LNCAP (cell line): Measurements from ENCODE around the gene MLXIPL.

Source experiments
- TF ChIP-seq, protein P1 (sequence below): fragments of 450-650 bp; IDR thresholded peaks from 2 replicates; pipeline ENCODE4 v1.5.1; 2017; ENCODE audit warnings: mild to moderate bottlenecking

MLXIPL gene

DNA sequence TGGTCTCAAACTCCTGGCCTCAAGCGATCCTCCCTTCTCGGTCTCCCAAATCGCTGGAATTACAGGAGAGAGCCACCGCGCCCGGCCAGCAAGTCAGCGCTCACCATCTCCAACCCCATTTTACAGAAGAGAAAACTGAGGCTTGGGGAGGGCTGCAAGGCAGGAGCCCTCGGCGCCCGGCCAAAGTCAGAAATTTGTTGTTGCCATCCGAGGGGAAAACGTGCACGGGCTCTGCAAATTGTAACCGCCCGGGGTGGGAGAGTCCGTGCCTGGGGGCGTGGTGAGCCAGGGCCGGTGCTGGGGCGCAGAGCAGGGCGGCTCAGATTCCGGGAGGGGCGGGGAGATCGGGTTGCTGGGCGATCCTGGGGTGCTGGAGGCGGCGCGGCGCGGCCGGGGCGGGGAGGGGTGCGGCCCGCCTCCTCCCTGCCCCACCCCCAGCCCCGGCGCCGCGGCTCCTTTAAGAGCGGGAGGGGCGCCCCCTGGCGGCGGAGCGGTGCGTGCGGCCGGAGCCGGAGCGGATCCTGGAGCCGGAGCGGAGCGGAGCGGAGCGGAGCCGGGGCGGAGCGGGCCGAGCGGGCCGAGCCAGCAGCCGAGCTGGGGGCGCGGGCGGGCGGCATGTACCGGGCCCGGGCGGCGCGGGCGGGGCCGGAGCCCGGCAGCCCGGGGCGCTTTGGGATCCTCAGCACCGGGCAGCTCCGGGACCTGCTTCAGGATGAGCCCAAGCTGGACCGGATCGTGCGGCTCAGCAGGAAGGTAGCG, 43.2 kb upstream of the MLXIPL start, which contains the start of gene VPS37D:
Gene VPS37D (plus strand): TSS at position 488 of the 759 bp plus-strand sequence. CDS start 128 bp downstream, at position 616.
- TF ChIP-seq, protein P1, sequence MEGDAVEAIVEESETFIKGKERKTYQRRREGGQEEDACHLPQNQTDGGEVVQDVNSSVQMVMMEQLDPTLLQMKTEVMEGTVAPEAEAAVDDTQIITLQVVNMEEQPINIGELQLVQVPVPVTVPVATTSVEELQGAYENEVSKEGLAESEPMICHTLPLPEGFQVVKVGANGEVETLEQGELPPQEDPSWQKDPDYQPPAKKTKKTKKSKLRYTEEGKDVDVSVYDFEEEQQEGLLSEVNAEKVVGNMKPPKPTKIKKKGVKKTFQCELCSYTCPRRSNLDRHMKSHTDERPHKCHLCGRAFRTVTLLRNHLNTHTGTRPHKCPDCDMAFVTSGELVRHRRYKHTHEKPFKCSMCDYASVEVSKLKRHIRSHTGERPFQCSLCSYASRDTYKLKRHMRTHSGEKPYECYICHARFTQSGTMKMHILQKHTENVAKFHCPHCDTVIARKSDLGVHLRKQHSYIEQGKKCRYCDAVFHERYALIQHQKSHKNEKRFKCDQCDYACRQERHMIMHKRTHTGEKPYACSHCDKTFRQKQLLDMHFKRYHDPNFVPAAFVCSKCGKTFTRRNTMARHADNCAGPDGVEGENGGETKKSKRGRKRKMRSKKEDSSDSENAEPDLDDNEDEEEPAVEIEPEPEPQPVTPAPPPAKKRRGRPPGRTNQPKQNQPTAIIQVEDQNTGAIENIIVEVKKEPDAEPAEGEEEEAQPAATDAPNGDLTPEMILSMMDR, result peak; percentile 90

DNA sequence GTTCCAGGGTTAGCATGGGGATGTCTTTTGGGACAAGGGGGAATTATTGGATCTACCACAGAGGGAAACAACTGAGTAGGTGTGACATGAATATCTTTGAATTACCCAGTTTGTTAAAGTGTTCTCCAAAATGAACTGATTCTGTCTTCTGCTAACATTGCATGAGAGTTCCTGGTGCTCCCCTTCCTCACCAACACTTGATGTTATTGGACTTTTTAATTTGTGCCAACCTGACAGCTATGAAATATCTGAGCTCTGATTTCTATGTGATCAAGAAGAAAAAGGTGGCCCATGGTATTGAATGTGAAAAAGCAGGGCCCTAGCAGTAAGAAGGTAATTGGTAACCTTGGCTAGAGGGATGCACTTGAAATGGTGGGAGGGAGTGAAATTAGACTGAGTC, 38.7 kb upstream of the MLXIPL start:
- TF ChIP-seq, protein P1, result no peak

DNA sequence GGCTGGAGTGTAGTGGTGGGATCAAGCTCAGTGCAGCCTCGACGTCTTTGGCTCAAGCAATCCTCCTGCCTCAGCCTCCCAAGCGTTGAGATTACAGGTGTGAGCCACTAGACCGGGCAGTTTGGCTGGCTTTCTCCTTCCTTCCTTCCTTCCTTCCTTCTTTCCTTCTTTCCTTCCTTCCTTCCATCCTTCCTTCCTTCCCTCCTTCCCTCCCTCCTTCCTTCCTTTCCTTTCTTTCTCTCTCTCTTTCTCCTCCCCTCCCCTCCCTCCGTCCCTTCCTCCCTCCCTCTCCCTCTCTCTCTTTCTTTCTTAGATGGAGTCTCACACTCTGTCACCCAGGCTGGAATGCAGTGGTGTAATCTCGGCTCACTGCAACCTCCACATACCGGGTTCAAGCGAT, 35.7 kb upstream of the MLXIPL start:
- TF ChIP-seq, protein P1, result no peak

DNA sequence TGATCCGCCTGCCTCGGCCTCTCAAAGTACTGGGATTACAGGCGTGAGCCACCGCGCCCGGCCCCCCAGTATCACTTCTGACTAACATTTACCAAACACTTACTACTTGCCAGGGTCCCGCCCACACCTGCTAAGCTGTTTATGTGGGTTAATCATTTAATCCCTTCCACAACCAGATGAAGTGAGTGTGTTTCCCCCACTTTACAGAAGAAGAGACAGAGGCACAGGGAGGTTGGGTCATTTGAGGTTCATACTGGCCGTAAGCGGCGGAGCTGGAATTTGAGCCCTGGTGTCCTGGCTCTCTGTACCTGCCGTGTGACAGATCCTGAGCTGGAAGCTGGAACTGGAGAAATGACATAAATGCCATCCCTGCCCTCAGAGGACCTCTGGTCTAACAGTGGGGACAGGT, 28.2 kb upstream of the MLXIPL start:
- TF ChIP-seq, protein P1, result no peak

DNA sequence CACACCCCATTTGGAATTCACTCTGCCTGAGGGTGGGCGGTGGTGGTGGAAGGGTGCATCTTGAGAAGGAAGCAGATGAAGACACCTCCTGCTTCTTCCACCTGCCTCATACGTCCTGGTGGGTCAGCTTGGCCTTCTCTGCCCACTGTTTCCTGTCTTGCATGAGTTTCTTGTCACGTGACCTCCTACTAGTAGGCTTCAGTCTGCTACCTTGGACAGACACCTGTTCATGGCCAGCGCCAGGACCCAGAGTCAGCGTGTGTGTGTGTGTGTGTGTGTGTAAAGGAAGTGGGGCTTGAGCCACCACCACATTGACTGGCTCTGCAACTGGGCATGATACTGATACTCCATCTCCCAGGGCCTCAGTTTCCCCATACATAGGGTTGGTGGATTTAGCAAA, 26.2 kb upstream of the MLXIPL start:
- TF ChIP-seq, protein P1, result no peak

DNA sequence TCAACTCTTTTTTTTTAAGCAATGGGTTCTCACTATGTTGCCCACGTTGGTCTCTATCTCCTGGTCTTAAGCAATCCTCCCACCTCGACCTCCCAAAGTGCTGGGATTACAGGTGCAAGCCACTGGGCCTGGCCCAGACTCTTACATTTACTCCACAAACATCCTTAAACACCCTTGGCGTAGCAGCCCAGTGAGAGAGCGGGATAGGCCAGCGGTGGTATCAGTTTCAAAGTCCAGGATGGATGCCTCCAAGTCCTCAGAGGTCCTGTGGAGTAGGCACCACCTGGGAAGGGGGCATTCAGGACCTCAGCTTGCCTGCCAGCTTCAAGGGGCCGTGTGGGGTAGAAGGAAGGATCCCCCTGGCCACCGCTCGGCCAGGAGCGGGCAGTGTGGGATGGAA, 25.3 kb upstream of the MLXIPL start:
- TF ChIP-seq, protein P1, result no peak

DNA sequence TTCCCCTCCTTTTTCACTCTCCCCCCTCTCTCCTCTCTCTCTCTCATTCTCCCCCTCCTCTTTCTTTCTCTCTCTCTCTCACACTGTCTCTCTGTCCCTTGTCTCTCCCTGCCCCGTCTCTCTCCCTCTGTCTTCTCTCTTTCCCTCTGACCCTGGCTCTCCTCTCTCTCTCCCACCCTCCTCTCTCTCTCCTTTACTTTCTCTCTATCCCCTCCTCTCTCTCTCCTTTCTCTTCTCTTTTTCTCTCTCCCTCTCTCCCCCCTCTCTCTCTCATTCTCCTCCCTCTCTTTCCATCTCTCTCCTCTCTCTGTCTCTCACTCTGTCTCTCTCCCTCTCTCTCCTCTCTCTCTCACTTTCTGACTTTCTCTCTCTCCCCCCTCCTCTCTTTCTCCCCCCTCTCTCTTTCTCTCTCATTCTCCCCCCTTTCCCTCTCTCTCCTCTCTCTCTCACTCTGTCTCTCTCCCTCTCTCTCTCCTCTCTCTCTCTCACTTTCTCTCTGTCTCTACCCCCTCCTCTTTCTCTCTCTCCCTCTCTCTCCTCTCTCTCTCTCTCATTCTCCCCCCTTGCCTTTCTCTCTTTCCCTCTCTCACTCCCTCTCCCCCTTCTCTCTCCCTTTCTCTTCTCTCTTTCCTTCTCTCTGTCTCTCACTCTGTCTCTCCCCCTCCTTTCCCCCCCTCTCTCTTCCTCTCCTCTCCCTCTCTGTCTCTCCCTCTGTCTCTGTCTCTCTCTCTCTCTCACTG, 24.4 kb upstream of the MLXIPL start:
- TF ChIP-seq, protein P1, result no peak
